Lung (tissue), 12 donors: ENCODE measurements around the gene SGSH. TPM values are rescaled to one million over a fixed set of nuclear protein-coding genes. Genes with fewer than 3 reads are reported as not detected.

Source experiments
- ATAC-seq: fragments of 200-7000 bp; cut with Tn5 transposase; one replicate; pipeline ENCODE4 v1.9.1; 2020; ENCODE audit warnings: moderate number of reproducible peaks; ENCODE audit not compliant: insufficient read depth, low FRiP score
- DNase-seq, 3 donors: peaks; one replicate each; pipeline ENCODE4 v3.0.0-alpha.2; 2013 to 2017
- H3K27ac ChIP-seq, 2 donors: one replicate each; pipeline ENCODE4 v1.5.1; 2013; ENCODE audit warnings: mild to moderate bottlenecking in 2 of 2, moderate library complexity in 2 of 2, control low read depth in 1 of 2, inconsistent platforms in 1 of 2, low read depth in 1 of 2, low read length in 1 of 2
- H3K27me3 ChIP-seq, 3 donors: one replicate each; pipeline ENCODE4 v1.5.1; 2013; ENCODE audit warnings: low read length in 2 of 3; ENCODE audit not compliant: control insufficient read depth in 3 of 3, insufficient read depth in 3 of 3
- H3K36me3 ChIP-seq, 4 donors: one replicate each; pipeline ENCODE4 v1.5.1; 2013; ENCODE audit warnings: low read length in 4 of 4, mild to moderate bottlenecking in 1 of 4, moderate library complexity in 1 of 4; ENCODE audit not compliant: control insufficient read depth in 4 of 4, insufficient read depth in 4 of 4
- H3K4me1 ChIP-seq, 5 donors: one replicate each; pipeline ENCODE4 v1.5.1; 2013; ENCODE audit warnings: low read length in 5 of 5, mild to moderate bottlenecking in 2 of 5, moderate library complexity in 1 of 5; ENCODE audit not compliant: control insufficient read depth in 5 of 5, insufficient read depth in 5 of 5
- H3K4me3 ChIP-seq: one replicate; pipeline ENCODE4 v1.5.1; 2013; ENCODE audit warnings: mild to moderate bottlenecking, control low read depth, moderate library complexity
- H3K9ac ChIP-seq, 2 donors: one replicate each; pipeline ENCODE4 v1.5.1; 2013; ENCODE audit warnings: low read length in 2 of 2, control low read depth in 1 of 2; ENCODE audit not compliant: insufficient read depth in 1 of 2
- H3K9me3 ChIP-seq, 4 donors: one replicate each; pipeline ENCODE4 v1.5.1; 2013; ENCODE audit warnings: low read length in 3 of 4, mild to moderate bottlenecking in 1 of 4, moderate library complexity in 1 of 4; ENCODE audit not compliant: control insufficient read depth in 4 of 4, insufficient read depth in 3 of 4
- CTCF ChIP-seq: IDR thresholded peaks from 2 replicates; pipeline ENCODE4 v1.5.1; 2012; ENCODE audit warnings: mild to moderate bottlenecking; ENCODE audit errors: control extremely low read depth, extremely low read depth
- WGBS, 2 donors: extraction: QIAGEN DNeasy Blood & Tissue Kit; methylation state at CpG; one replicate each; pipeline ENCODE4 v1.1.7; 2013; 5-methylcytosine and 5-hydroxymethylcytosine counted together
- polyA plus RNA-seq, 2 donors: library from polyadenylated mRNA; stranded (reverse); fragments of 200-250 nt; gene quantifications; one replicate each; pipeline ENCODE4 v1.2.1, GENCODE V29; 2013
- total RNA-seq, 2 donors: library from RNA; depleted of rRNA in 1 of 2; stranded (reverse); fragments of >200 nt in 1 of 2; gene quantifications; one replicate each; pipeline ENCODE4 v1.2.1, GENCODE V29; 2014 to 2021
- donor health status: control.
- donor health status: control.
- donor health status: Bipolar disorder and iron deficiency.
- donor health status: healthy.
- donor health status: DM: yes; HTN: yes; CAD: no.

The SGSH gene
- total and polyA plus RNA-seq, 4 donors = 27.5 to 75.1 (median 54.1) TPM

GRCh38 chr17:80224683-80225082, 4.5 kb upstream of the SGSH start:
- H3K4me3 ChIP-seq = no peak overlapping the region
- no peak for TF ChIP-seq CTCF
- H3K36me3 ChIP-seq = peaks cover 0 to 15% (median 6%) of the 10 kb centered on the region in 4 donors
- no peaks in the 10 kb centered on the region for H3K9me3 ChIP-seq
- DNase-seq (no peak), ATAC-seq (no peak)
- H3K4me1 ChIP-seq = peaks cover 0 to 11% (median 5%) of the 10 kb centered on the region in 5 donors
- H3K27me3 ChIP-seq = no peaks in the 10 kb centered on the region
- no peak overlapping the region for H3K9ac ChIP-seq
- 90 to 95% methylated on average over 6 of the region's 6 CpGs for WGBS, 2 donors
- no peak overlapping the region for H3K27ac ChIP-seq

GRCh38 chr17:80223838-80224497, 3.8 kb upstream of the SGSH start:
- ATAC-seq (no peak), DNase-seq (no peak)
- H3K27me3 ChIP-seq = no peaks in the 10 kb centered on the region
- H3K9me3 ChIP-seq = no peaks in the 10 kb centered on the region
- H3K9ac ChIP-seq = no peak overlapping the region
- no peak for TF ChIP-seq CTCF
- no peak overlapping the region for H3K4me3 ChIP-seq
- peaks cover 0 to 16% (median 5%) of the 10 kb centered on the region in 5 donors for H3K4me1 ChIP-seq
- H3K36me3 ChIP-seq = peaks cover 0 to 13% (median 6%) of the 10 kb centered on the region in 4 donors
- WGBS, 2 donors = 85 to 98% methylated on average over 11 of the region's 11 CpGs
- no peak overlapping the region for H3K27ac ChIP-seq

GRCh38 chr17:80223142-80223815, 3.1 kb upstream of the SGSH start:
- Histone ChIP-seq H3K27me3 (no peaks in the 10 kb centered on the region), H3K27ac (no peak overlapping the region), H3K4me3 (no peak overlapping the region), H3K9ac (no peak overlapping the region), H3K9me3 (no peaks in the 10 kb centered on the region), H3K4me1 (peaks cover 0 to 16% (median 5%) of the 10 kb centered on the region in 5 donors), H3K36me3 (peaks cover 0 to 7% (median 5%) of the 10 kb centered on the region in 4 donors)
- ATAC-seq (no peak), DNase-seq (no peak)
- no peak for TF ChIP-seq CTCF
- WGBS, 2 donors = 95 to 97% methylated on average over 18 of the region's 18 CpGs
